HFF-Myc (cell line): ENCODE data around the gene IMPA2.

Experiments used
- DNase-seq: peaks from one replicate; pipeline ENCODE4 v3.0.0-alpha.2; 2011; ENCODE audit warnings: low read depth; ENCODE audit errors: extremely low read depth
- H3K4me3 ChIP-seq: replicated peaks from 2 replicates; pipeline ENCODE4 v1.5.1; 2011; ENCODE audit warnings: low read depth, mild to moderate bottlenecking, control low read depth, low read length
- CTCF ChIP-seq: IDR thresholded peaks from 2 replicates; pipeline ENCODE4 v1.5.1; 2012; ENCODE audit warnings: mild to moderate bottlenecking, low read depth, low read length, control low read depth; ENCODE audit errors: missing control alignments

The IMPA2 gene

GRCh38 chr18:12011957-12012549 lies 30.7 kb downstream of the IMPA2 start:
- TF ChIP-seq CTCF, result no peak
- DNase-seq, result no peak
- H3K4me3 ChIP-seq, result no peak overlapping the region

DNA sequence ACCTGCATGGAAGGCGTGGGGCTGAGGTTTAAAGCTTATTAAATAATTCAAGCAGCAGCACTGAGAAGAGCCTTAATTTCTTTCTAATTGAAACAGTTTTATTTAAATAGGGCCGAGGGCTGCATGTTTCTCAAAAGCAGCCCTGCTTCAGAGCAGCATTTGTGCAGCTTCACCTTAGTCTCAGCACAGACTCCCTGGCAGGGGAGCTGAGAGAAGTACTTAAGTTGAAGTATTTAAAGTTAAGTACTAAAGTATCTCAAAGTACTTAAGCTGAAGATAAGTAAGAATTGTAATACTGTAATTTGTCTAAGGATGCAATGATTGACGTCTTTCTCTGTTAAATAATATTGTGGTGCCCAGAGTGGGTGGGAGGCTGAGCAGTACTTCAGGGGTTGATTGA lies 31.4 kb downstream of the IMPA2 start:
- no peak overlapping the region for H3K4me3 ChIP-seq
- TF ChIP-seq CTCF, result no peak
- DNase-seq, result no peak

- TF ChIP-seq CTCF, result no peak
- no peak for DNase-seq
- no peak overlapping the region for H3K4me3 ChIP-seq
Observed at GRCh38 chr18:12013186-12013916, 32.0 kb downstream of the IMPA2 start.

GRCh38 chr18:12014086-12014485 lies 32.8 kb downstream of the IMPA2 start:
- no peak for TF ChIP-seq CTCF
- no peak overlapping the region for H3K4me3 ChIP-seq
- no peak for DNase-seq

DNA sequence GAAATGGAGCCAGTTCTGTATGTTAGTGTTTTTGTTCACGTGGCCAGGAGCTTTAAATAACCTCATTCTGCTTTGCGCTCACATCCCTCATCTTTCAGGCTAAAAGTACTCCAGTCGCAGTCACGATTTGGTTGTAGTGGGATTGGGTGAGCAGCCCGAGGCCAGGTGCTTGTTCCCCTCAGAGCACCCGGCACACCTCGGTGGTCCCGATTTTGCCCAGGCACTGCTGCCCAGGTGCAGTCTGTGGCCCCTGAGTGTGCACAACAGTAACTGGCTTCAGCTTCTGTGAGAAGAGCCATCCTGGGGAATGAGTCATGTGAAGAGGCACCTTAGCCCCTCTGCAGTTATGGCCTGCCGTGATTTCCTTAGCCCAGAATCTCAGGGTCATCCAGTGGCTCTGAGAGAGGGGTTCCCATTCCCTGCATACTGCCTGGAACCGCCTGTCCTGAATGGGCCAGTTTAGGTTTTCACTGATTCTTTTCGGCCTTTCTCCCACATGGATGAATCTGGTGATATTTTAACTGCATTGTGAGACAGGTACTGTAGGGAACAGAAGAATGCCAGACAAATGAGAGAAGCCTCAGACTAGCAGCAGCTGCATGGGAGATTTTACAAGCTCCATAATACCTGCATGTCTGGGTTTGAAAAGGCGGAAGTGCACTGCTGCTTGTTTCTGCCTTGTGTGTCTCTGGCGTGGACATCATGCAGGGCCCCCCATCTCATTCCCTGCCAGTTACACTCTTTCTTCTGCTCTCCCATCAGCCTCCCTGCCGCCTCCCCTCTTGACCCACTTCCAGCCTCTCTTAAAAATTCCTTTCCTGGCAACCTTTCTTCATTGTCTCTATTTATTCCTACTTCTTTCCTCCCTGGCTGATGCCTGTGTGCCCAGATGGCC lies 33.5 kb downstream of the IMPA2 start:
- H3K4me3 ChIP-seq, result no peak overlapping the region
- no peak for DNase-seq
- no peak for TF ChIP-seq CTCF

DNA sequence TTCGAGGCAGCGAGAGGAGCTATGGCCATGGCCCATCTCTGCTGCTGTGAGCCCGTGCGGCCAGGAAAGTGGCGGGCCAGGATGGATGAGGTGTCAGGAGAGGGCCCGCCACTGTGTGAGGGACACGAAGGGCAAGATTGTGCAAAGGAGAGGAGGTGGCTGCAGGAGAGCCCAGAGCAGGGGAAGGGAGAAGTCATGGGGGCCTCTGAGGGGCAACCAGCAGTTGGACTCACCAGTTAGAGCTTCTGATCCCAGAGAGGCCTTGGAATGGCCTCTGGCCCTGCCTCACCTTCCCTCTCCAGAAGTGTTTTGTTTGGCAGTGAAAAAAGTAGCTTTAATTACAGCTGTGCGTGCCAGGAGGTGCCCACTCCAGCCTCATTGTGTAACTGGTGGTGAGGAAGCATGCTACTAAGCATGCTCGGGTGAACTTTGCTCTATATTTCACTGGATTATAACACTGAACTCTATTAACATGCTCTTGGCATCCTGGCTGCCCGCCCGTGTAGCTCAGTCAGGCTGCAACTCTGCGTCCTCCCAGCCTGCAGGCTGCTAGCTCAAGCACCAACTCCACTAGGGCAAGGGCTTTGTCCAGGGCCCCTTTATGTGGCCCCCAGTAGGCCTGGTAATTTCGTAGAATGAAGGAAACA lies 34.2 kb downstream of the IMPA2 start:
- no peak overlapping the region for H3K4me3 ChIP-seq
- DNase-seq, result no peak
- TF ChIP-seq CTCF, result no peak
